ENCODE data around the gene SLIT1. TPM values are rescaled to one million over a fixed set of nuclear protein-coding genes. Genes with fewer than 3 reads are reported as not detected.

The SLIT1 gene
- total RNA-seq, 4 donors from 2014 or later, result 0.35 to 0.49 TPM; not detected in 2

GRCh38 chr10:97071496-97071895, 114.3 kb downstream of the SLIT1 start:
- no peaks in the 10 kb centered on the region for H3K36me3 ChIP-seq
- intact Hi-C loops (cut with DNase I; ENCODE audit: low total_unique reads), result no loop called here
- no peaks in the 10 kb centered on the region for H3K27me3 ChIP-seq
- no peaks in the 10 kb centered on the region for H3K9me3 ChIP-seq
- H3K4me1 ChIP-seq, result no peaks in the 10 kb centered on the region
- DNase-seq, result no peak
- no peak overlapping the region for H3K27ac ChIP-seq
- no peak overlapping the region for H3K4me3 ChIP-seq
- TF ChIP-seq CTCF (IDR thresholded peaks at IDR 0.05) (no peak), POLR2A (IDR thresholded peaks at IDR 0.05) (no peak)

GRCh38 chr10:97069576-97070362, 116.0 kb downstream of the SLIT1 start:
- DNase-seq, result no peak
- intact Hi-C loops (cut with DNase I; ENCODE audit: low total_unique reads), result no loop called here
- Histone ChIP-seq H3K4me1 (no peaks in the 10 kb centered on the region), H3K9me3 (no peaks in the 10 kb centered on the region), H3K27me3 (no peaks in the 10 kb centered on the region), H3K4me3 (no peak overlapping the region), H3K36me3 (no peaks in the 10 kb centered on the region), H3K27ac (no peak overlapping the region)
- TF ChIP-seq CTCF (IDR thresholded peaks at IDR 0.05), result no peak
- no peak for TF ChIP-seq POLR2A (IDR thresholded peaks at IDR 0.05)

DNA sequence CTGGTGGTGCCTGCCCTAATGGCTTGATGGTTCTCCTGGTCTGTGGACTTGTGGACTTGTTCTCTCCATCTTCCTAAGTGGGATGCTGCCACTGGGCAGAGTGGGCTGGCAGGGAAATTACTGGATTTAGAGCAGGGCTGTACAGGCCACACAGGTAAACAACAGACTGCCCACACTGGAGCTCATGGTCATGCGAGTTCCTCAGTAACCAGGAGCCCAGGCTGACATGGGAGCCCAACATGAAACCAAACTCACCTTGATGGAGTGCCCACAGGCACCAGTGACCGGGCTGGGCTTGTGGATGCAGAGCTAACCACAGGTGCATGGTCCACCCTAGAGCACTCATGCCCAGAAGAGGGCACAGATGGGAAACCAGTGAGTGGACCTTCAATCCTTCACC, 116.7 kb downstream of the SLIT1 start:
- no peak for DNase-seq
- intact Hi-C loops (cut with DNase I; ENCODE audit: low total_unique reads), result no loop called here
- no peak overlapping the region for H3K27ac ChIP-seq
- no peaks in the 10 kb centered on the region for H3K9me3 ChIP-seq
- H3K4me3 ChIP-seq, result no peak overlapping the region
- no peaks in the 10 kb centered on the region for H3K27me3 ChIP-seq
- TF ChIP-seq CTCF (IDR thresholded peaks at IDR 0.05) (no peak), POLR2A (IDR thresholded peaks at IDR 0.05) (no peak)
- no peaks in the 10 kb centered on the region for H3K36me3 ChIP-seq
- no peaks in the 10 kb centered on the region for H3K4me1 ChIP-seq

DNA sequence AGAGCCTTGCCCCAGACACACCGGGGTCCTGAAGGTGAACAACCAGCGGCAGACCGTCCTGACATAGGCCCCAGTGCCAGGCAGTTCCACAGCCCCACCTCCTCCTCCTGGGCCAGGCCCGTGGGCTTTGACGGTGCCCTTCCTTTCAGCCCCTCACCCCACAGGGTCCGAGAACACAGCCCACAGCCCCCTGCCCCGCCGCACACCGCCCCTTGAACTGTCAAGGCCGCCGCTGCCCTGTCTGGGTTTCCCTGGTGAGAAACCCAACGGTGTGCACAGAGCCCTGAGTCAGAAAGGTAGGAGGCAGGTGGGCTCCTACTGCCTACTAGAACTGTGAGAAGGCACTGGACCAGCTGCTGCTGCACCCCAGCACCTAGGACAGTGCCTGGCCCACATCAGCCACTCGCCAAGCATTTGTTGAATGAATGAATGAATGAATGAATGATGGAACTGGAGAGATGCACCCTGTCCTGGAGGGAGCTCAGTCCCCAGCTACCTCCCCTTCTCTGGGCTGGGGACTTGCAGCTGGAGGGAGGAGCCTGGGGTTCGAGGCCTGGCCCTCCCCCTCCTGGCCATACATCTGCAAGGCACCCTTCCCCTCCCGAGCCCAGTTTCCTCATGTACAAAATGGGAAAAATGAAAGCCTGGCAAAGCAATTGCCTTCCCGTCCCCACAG, 117.9 kb downstream of the SLIT1 start:
- Histone ChIP-seq H3K9me3 (no peaks in the 10 kb centered on the region), H3K27me3 (no peaks in the 10 kb centered on the region), H3K36me3 (no peaks in the 10 kb centered on the region), H3K4me1 (no peaks in the 10 kb centered on the region), H3K27ac (no peak overlapping the region), H3K4me3 (no peak overlapping the region)
- DNase-seq, result no peak
- TF ChIP-seq POLR2A (IDR thresholded peaks at IDR 0.05), result no peak
- no peak for TF ChIP-seq CTCF (IDR thresholded peaks at IDR 0.05)
- intact Hi-C loops (cut with DNase I; ENCODE audit: low total_unique reads), result no loop called here

GRCh38 chr10:97066877-97067555, 118.7 kb downstream of the SLIT1 start:
- Histone ChIP-seq H3K36me3 (no peaks in the 10 kb centered on the region), H3K4me3 (no peak overlapping the region), H3K9me3 (no peaks in the 10 kb centered on the region), H3K27me3 (no peaks in the 10 kb centered on the region), H3K4me1 (no peaks in the 10 kb centered on the region), H3K27ac (no peak overlapping the region)
- DNase-seq, result no peak
- TF ChIP-seq POLR2A (IDR thresholded peaks at IDR 0.05), result no peak
- TF ChIP-seq CTCF (IDR thresholded peaks at IDR 0.05), result no peak
- intact Hi-C loops (cut with DNase I; ENCODE audit: low total_unique reads), result no loop called here

All from uterus (tissue), 4 donors.